ENCODE measurements around the gene SEMA7A. TPM values are rescaled to one million over a fixed set of nuclear protein-coding genes. Genes with fewer than 3 reads are reported as not detected.
"Not testable (repeated sequence)": the region's sequence is repeated elsewhere in the genome, so short reads cannot be mapped to it uniquely, and the experiment has no call there.

SEMA7A gene, protein sequence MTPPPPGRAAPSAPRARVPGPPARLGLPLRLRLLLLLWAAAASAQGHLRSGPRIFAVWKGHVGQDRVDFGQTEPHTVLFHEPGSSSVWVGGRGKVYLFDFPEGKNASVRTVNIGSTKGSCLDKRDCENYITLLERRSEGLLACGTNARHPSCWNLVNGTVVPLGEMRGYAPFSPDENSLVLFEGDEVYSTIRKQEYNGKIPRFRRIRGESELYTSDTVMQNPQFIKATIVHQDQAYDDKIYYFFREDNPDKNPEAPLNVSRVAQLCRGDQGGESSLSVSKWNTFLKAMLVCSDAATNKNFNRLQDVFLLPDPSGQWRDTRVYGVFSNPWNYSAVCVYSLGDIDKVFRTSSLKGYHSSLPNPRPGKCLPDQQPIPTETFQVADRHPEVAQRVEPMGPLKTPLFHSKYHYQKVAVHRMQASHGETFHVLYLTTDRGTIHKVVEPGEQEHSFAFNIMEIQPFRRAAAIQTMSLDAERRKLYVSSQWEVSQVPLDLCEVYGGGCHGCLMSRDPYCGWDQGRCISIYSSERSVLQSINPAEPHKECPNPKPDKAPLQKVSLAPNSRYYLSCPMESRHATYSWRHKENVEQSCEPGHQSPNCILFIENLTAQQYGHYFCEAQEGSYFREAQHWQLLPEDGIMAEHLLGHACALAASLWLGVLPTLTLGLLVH
- 1 to 10 TPM; 1.2 to 4.9 TPM for total RNA-seq

DNA sequence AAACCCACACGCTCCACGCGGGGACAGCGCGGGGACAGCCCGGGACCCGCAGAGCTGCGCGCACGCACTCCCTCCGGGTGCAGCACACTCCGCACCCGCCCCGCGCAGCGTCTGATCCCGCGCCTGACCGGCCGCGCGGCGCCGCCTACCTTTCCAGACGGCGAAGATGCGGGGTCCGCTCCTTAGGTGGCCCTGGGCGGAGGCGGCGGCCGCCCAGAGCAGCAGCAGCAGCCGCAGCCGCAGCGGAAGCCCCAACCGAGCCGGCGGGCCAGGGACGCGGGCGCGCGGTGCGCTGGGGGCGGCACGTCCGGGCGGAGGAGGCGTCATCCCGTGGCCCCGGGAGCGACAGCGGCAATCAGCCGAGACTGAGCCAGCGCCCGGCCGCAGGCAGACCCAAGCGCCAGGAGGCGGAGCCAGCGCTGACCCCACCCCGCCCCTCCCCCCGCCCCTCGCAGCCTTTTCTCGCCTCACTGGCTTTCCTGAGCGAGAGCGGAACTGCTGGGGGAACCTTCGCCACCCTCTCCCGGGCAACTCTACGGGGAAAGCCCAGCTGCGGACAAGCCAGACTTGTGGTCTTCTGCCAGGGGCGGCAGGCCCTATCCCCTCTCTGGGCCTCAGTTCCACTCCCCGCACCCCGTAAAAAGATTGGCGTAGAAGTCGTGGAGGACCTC lies at the start of gene SEMA7A:
Gene SEMA7A, minus strand, starts transcription at position 367 of the 671 bp plus-strand sequence. Its CDS starts 40 bp downstream, at position 327.
- ATAC-seq (ENCODE audit: insufficient number of reproducible peaks, low FRiP score, low read depth) (peak; percentile 50), DNase-seq (ENCODE audit: low spot score) (no peak)
- peak within 1 kb of the TSS; percentile 93 for H3K4me3 ChIP-seq
- no peaks in the 10 kb centered on the region for H3K36me3 ChIP-seq
- peaks cover 4 to 15% of the 10 kb centered on the region in 2 donors for H3K4me1 ChIP-seq (ENCODE audit: control insufficient read depth in 1 of 2, low read depth in 2 of 2)
- TF ChIP-seq, protein P1, sequence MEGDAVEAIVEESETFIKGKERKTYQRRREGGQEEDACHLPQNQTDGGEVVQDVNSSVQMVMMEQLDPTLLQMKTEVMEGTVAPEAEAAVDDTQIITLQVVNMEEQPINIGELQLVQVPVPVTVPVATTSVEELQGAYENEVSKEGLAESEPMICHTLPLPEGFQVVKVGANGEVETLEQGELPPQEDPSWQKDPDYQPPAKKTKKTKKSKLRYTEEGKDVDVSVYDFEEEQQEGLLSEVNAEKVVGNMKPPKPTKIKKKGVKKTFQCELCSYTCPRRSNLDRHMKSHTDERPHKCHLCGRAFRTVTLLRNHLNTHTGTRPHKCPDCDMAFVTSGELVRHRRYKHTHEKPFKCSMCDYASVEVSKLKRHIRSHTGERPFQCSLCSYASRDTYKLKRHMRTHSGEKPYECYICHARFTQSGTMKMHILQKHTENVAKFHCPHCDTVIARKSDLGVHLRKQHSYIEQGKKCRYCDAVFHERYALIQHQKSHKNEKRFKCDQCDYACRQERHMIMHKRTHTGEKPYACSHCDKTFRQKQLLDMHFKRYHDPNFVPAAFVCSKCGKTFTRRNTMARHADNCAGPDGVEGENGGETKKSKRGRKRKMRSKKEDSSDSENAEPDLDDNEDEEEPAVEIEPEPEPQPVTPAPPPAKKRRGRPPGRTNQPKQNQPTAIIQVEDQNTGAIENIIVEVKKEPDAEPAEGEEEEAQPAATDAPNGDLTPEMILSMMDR (IDR thresholded peaks at IDR 0.05): no peak
- H3K27ac ChIP-seq: peak within 1 kb of the TSS in 1 of 2 donors; percentile 39
- H3K27me3 ChIP-seq (replicated peaks; ENCODE audit: insufficient read depth): peaks cover 4% of the 10 kb centered on the region
- H3K9me3 ChIP-seq: no peaks in the 10 kb centered on the region

- no peak for ATAC-seq (ENCODE audit: insufficient number of reproducible peaks, low FRiP score, low read depth)
- no peak overlapping the region for H3K27ac ChIP-seq
- no peak overlapping the region for H3K4me3 ChIP-seq
- TF ChIP-seq, protein P1 (IDR thresholded peaks at IDR 0.05): no peak
- no peak for DNase-seq (ENCODE audit: low spot score)
- H3K4me1 ChIP-seq (ENCODE audit: control insufficient read depth in 1 of 2, low read depth in 2 of 2): no peaks in the 10 kb centered on the region
- H3K27me3 ChIP-seq (replicated peaks; ENCODE audit: insufficient read depth): no peaks in the 10 kb centered on the region
- no peaks in the 10 kb centered on the region for H3K36me3 ChIP-seq
- H3K9me3 ChIP-seq: no peaks in the 10 kb centered on the region
Measured at GRCh38 chr15:74482661-74483060, 48.9 kb upstream of the SEMA7A start.

DNA sequence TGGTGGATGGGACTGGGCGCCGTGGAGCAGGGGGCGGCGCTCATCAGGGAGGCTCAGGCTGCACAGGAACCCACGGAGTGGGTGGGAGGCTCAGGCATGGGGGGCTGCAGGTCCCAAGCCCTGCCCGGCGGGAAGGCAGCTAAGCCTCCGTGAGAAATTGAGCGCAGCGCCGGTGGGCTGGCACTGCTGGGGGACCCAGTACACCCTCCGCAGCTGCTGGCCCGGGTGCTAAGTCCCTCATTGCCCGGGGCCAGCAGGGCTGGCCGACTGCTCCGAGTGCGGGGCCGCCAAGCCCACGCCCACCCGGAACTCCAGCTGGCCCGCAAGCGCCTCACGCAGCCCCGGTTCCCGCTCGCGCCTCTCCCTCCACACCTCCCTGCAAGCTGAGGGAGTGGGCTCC lies 46.6 kb upstream of the SEMA7A start:
- DNase-seq (ENCODE audit: low spot score); H3K27ac ChIP-seq; H3K9me3 ChIP-seq; H3K4me3 ChIP-seq; H3K27me3 ChIP-seq (replicated peaks; ENCODE audit: insufficient read depth); H3K4me1 ChIP-seq (ENCODE audit: control insufficient read depth in 1 of 2, low read depth in 2 of 2); H3K36me3 ChIP-seq; ATAC-seq (ENCODE audit: insufficient number of reproducible peaks, low FRiP score, low read depth): not testable (repeated sequence)

DNA sequence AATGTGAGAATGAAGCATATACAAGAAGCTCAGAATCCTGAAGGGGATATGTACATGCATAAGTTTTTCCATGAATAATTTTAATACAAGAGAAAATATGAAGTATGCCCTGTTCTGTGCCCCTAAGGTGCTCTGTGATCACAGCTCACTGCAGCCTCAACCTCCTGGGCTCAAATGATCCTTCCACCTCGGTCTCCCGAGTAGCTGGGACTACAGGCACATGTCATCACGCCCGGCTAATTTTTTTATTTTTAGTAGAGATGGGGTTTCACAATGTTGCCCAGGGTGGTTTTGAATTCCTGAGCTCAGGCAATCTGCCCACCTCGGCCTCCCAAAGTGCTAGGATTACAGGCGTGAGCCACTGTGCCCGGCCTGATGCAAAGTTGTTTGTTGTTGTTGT lies 37.9 kb upstream of the SEMA7A start:
- not testable (repeated sequence) for H3K9me3 ChIP-seq; H3K27me3 ChIP-seq (replicated peaks; ENCODE audit: insufficient read depth); H3K36me3 ChIP-seq; H3K4me1 ChIP-seq (ENCODE audit: control insufficient read depth in 1 of 2, low read depth in 2 of 2); H3K4me3 ChIP-seq; ATAC-seq (ENCODE audit: insufficient number of reproducible peaks, low FRiP score, low read depth); DNase-seq (ENCODE audit: low spot score); H3K27ac ChIP-seq

GRCh38 chr15:74470631-74471395 lies 37.1 kb upstream of the SEMA7A start:
- H3K9me3 ChIP-seq: no peaks in the 10 kb centered on the region
- TF ChIP-seq, protein P1 (IDR thresholded peaks at IDR 0.05): no peak
- no peaks in the 10 kb centered on the region for H3K27me3 ChIP-seq (replicated peaks; ENCODE audit: insufficient read depth)
- DNase-seq (ENCODE audit: low spot score): no peak
- no peak overlapping the region for H3K27ac ChIP-seq
- no peaks in the 10 kb centered on the region for H3K36me3 ChIP-seq
- no peaks in the 10 kb centered on the region for H3K4me1 ChIP-seq (ENCODE audit: control insufficient read depth in 1 of 2, low read depth in 2 of 2)
- ATAC-seq (ENCODE audit: insufficient number of reproducible peaks, low FRiP score, low read depth): no peak
- H3K4me3 ChIP-seq: no peak overlapping the region
